HG03108 (cell line): Measurements from ENCODE around the gene RAP2C.
"Not testable (repeated sequence)": the region's sequence is repeated elsewhere in the genome, so short reads cannot be mapped to it uniquely, and the experiment has no call there.

Experiments
- ATAC-seq: cut with Tn5 transposase; IDR thresholded peaks from one replicate; pipeline ENCODE4 v1.9.1; 2021; ENCODE audit warnings: moderate library complexity; ENCODE audit not compliant: unreplicated experiment

RAP2C gene

GRCh38 chrX:132200976-132201375, 18.3 kb downstream of the RAP2C start:
- no peak for ATAC-seq

- no peak for ATAC-seq
Measured at GRCh38 chrX:132199941-132200340, 19.3 kb downstream of the RAP2C start.

GRCh38 chrX:132193872-132194574, 25.2 kb downstream of the RAP2C start:
- no peak for ATAC-seq

GRCh38 chrX:132191938-132192337, 27.3 kb downstream of the RAP2C start:
- ATAC-seq = no peak

GRCh38 chrX:132188175-132188574, 31.1 kb downstream of the RAP2C start:
- ATAC-seq = no peak

GRCh38 chrX:132187451-132187850, 31.8 kb downstream of the RAP2C start:
- ATAC-seq = no peak

- no peak for ATAC-seq
Measured at GRCh38 chrX:132184871-132185270, 34.4 kb downstream of the RAP2C start.

GRCh38 chrX:132181364-132181763, 37.9 kb downstream of the RAP2C start:
- ATAC-seq = no peak

GRCh38 chrX:132180929-132181328, 38.3 kb downstream of the RAP2C start:
- ATAC-seq = no peak

GRCh38 chrX:132173647-132174046, 45.6 kb downstream of the RAP2C start:
- ATAC-seq = no peak

- no peak for ATAC-seq
Measured at GRCh38 chrX:132171881-132172280, 47.4 kb downstream of the RAP2C start.

- ATAC-seq = no peak
Measured at GRCh38 chrX:132171478-132171877, 47.8 kb downstream of the RAP2C start.

GRCh38 chrX:132169554-132169953, 49.7 kb downstream of the RAP2C start:
- ATAC-seq = no peak

GRCh38 chrX:132165651-132166050, 53.6 kb downstream of the RAP2C start:
- no peak for ATAC-seq

GRCh38 chrX:132165005-132165404, 54.2 kb downstream of the RAP2C start:
- no peak for ATAC-seq

GRCh38 chrX:132163094-132163493, 56.2 kb downstream of the RAP2C start:
- ATAC-seq = not testable (repeated sequence)

GRCh38 chrX:132153166-132153565, 66.1 kb downstream of the RAP2C start:
- ATAC-seq = no peak
